Peyer's patch (tissue), 4 donors: ENCODE results near the gene CYP4Z1.

Experiments used
- CTCF ChIP-seq, 6 experiments: fragments of 450-650 bp in 4 of 6; fragments of 200-600 bp in 2 of 6; sonication (generic) in 1 of 6; IDR thresholded peaks; one replicate each; pipeline ENCODE4 v1.5.1; 2017 to 2019; ENCODE audit warnings: antibody characterized with exemption in 6 of 6, mild to moderate bottlenecking in 3 of 6, moderate library complexity in 1 of 6
- POLR2A ChIP-seq, 2 donors: fragments of 450-650 bp; IDR thresholded peaks; one replicate each; pipeline ENCODE4 v1.5.1; 2017; ENCODE audit warnings: antibody characterized with exemption in 2 of 2, mild to moderate bottlenecking in 2 of 2, moderate library complexity in 2 of 2

DNA sequence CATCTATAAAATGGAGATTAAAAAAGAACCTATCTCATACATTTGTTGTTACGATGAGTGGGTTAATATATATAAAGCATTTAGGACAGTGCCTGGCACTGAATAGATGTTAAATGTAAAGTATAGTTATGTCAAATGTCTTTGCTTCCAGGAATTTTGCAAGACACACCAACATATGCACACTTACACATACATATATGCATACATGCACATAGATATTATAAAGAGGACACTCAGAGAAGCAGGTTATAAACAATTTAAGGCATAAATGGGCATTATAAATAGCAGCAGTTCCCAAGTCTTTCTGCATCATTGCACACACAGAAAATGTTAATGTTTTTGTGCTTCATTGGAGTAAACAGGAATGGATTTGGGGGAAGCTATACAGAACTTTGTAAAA, 30.3 kb upstream of the CYP4Z1 start:
- TF ChIP-seq POLR2A (IDR thresholded peaks at IDR 0.05): no peak
- TF ChIP-seq CTCF (IDR thresholded peaks at IDR 0.05): no peak
